Measurements from ENCODE around the gene RASA3. TPM values are rescaled to one million over a fixed set of nuclear protein-coding genes. Genes with fewer than 3 reads are reported as not detected.

The RASA3 gene
- total and polyA plus RNA-seq, 10 of the 15 experiments (the other 5 are each of a cell fraction or from before 2014, with no cell fraction given): 0.79 to 33.9 (median 17.6) TPM

DNA sequence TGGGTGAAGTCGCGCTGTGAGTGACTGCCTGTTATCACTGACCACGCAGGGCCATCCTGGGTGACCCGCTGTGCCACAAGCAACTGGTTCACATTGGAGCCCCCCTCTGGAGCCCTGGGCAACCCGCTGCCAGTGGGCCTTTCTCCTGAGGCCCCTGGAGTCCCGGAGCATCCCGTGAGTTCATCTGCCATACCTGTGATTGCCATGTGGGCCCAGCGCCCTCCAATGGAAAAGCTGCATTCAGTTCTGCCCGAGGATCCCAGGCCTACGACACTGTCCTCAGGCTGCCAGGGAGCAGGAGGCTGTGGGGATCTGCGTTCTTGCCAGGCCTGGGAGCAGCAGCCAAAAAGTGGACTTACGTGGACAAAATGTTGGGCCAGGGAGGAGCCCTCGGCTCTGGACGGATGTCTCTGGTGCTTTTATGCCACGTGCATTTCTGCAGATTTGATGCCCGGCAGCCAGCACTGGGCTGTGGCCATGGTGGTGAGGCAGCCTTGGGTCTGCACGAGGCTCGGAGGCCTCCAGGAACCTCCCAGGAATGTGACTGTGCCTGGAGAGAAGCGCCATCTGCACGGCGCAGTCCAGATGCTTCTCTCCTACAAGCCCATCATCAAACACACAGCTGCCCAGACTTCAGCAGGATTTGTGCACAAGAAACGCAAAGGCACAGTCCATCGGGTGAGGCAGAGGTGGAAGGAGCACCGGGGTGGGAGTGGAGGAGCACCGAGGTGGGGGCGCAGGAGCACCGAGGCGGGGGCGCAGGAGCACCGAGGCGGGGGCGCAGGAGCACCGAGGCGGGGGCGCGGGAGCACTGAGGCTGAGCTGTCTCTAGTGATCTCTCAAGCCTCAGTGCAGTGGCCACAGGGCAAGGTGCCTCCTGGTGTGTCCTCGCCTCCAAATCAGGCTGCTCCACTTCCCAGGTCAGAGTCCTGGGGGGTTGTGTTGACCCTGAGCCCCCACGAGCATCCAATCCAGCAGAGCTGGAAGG is 202.5 kb downstream of the RASA3 start (continued):
- TF ChIP-seq, protein P1, sequence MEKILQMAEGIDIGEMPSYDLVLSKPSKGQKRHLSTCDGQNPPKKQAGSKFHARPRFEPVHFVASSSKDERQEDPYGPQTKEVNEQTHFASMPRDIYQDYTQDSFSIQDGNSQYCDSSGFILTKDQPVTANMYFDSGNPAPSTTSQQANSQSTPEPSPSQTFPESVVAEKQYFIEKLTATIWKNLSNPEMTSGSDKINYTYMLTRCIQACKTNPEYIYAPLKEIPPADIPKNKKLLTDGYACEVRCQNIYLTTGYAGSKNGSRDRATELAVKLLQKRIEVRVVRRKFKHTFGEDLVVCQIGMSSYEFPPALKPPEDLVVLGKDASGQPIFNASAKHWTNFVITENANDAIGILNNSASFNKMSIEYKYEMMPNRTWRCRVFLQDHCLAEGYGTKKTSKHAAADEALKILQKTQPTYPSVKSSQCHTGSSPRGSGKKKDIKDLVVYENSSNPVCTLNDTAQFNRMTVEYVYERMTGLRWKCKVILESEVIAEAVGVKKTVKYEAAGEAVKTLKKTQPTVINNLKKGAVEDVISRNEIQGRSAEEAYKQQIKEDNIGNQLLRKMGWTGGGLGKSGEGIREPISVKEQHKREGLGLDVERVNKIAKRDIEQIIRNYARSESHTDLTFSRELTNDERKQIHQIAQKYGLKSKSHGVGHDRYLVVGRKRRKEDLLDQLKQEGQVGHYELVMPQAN (conservative IDR thresholded peaks at IDR 0.05): no peak
- TF ChIP-seq RFX5 (IDR thresholded peaks at IDR 0.05; ENCODE audit: low read depth, low read length): no peak
- TF ChIP-seq HDGF (IDR thresholded peaks at IDR 0.05): no peak
- no peak for TF ChIP-seq JUNB (IDR thresholded peaks at IDR 0.05)
- TF ChIP-seq HCFC1 (IDR thresholded peaks at IDR 0.05; ENCODE audit: low read length): no peak
- TF ChIP-seq BHLHE40 (IDR thresholded peaks at IDR 0.05; ENCODE audit: borderline replicate concordance in 1 of 2, low read depth in 2 of 2, low read length in 1 of 2): no peak
- TF ChIP-seq, protein P2, sequence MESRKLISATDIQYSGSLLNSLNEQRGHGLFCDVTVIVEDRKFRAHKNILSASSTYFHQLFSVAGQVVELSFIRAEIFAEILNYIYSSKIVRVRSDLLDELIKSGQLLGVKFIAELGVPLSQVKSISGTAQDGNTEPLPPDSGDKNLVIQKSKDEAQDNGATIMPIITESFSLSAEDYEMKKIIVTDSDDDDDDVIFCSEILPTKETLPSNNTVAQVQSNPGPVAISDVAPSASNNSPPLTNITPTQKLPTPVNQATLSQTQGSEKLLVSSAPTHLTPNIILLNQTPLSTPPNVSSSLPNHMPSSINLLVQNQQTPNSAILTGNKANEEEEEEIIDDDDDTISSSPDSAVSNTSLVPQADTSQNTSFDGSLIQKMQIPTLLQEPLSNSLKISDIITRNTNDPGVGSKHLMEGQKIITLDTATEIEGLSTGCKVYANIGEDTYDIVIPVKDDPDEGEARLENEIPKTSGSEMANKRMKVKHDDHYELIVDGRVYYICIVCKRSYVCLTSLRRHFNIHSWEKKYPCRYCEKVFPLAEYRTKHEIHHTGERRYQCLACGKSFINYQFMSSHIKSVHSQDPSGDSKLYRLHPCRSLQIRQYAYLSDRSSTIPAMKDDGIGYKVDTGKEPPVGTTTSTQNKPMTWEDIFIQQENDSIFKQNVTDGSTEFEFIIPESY (IDR thresholded peaks at IDR 0.05): no peak

Data from GM12878 (cell line).